Cardiac muscle cell (in vitro differentiated cells and primary cell): ENCODE measurements around the gene PPP3R1. TPM values are rescaled to one million over a fixed set of nuclear protein-coding genes. Genes with fewer than 3 reads are reported as not detected.

ENCODE experiments used
- DNase-seq, 2 donors: peaks; one replicate each; pipeline versions ENCODE4 v3.0.0 to v3.0.0-alpha.2; 2010 to 2017; ENCODE audit warnings: low read depth in 1 of 2, low spot score in 1 of 2
- H3K27ac ChIP-seq: fragments of 200-600 bp; sonication (generic); 2 replicates; pipeline ENCODE4 v1.5.1; 2016
- H3K27me3 ChIP-seq: fragments of 200-600 bp; sonication (generic); 2 replicates; pipeline ENCODE4 v1.6.0; 2016; ENCODE audit warnings: control low read depth
- H3K36me3 ChIP-seq: fragments of 200-600 bp; sonication (generic); 2 replicates; pipeline ENCODE4 v1.5.1; 2016; ENCODE audit warnings: control low read depth
- H3K4me1 ChIP-seq: fragments of 200-600 bp; sonication (generic); 2 replicates; pipeline ENCODE4 v1.8.1; 2017; ENCODE audit warnings: low read depth, mild to moderate bottlenecking, mixed run types
- H3K4me3 ChIP-seq: fragments of 200-600 bp; sonication (generic); 2 replicates; pipeline ENCODE4 v1.5.1; 2016; ENCODE audit warnings: mild to moderate bottlenecking
- H3K9me3 ChIP-seq: fragments of 200-600 bp; sonication (generic); 2 replicates; pipeline ENCODE4 v1.5.1; 2017; ENCODE audit warnings: low read depth, mild to moderate bottlenecking, control low read depth
- CTCF ChIP-seq: IDR thresholded peaks from 2 replicates; pipeline ENCODE4 v1.5.1; 2012; ENCODE audit warnings: low read depth, mild to moderate bottlenecking, low read length
- polyA plus RNA-seq: library from polyadenylated mRNA; unstranded; fragments of >200 nt; fragmentation: Nextera tagmentation; extraction: Ambion mirVana; gene quantifications from 2 replicates; pipeline ENCODE4 v1.2.1, GENCODE V29; 2016
- total RNA-seq: library from RNA; depleted of rRNA; stranded (reverse); fragments of >200 nt; gene quantifications from 2 replicates; pipeline ENCODE4 v1.2.3, GENCODE V29; 2016

The PPP3R1 gene
- total and polyA plus RNA-seq, 2 experiments from 2014 or later = 2.3 to 17.0 TPM

- Histone ChIP-seq H3K9me3 (no peaks in the 10 kb centered on the region), H3K27me3 (no peaks in the 10 kb centered on the region), H3K27ac (no peak overlapping the region), H3K4me3 (no peak overlapping the region), H3K36me3 (peaks cover 10% of the 10 kb centered on the region), H3K4me1 (no peaks in the 10 kb centered on the region)
- no peak for TF ChIP-seq CTCF
- no peak for DNase-seq
Observed at GRCh38 chr2:68134554-68134953, 117.8 kb downstream of the PPP3R1 start.

- TF ChIP-seq CTCF = no peak
- Histone ChIP-seq H3K9me3 (no peaks in the 10 kb centered on the region), H3K27ac (no peak overlapping the region), H3K36me3 (peaks cover 14% of the 10 kb centered on the region), H3K4me1 (no peaks in the 10 kb centered on the region), H3K27me3 (no peaks in the 10 kb centered on the region), H3K4me3 (no peak overlapping the region)
- DNase-seq = no peak
Observed at GRCh38 chr2:68134120-68134519, 118.2 kb downstream of the PPP3R1 start.

Other genes with a start within 250 kb of the PPP3R1 start
- 30.9 and 39.2 TPM in 2 replicates for gene C1D, start 189.5 kb downstream of the PPP3R1 start, total RNA-seq
- 61.3 and 63.5 TPM in 2 replicates for gene C1D, start 189.5 kb downstream of the PPP3R1 start, polyA plus RNA-seq
- 10.7 and 19.3 TPM in 2 replicates for gene PNO1, start 94.6 kb downstream of the PPP3R1 start, total RNA-seq
- gene PNO1, start 94.6 kb downstream of the PPP3R1 start, polyA plus RNA-seq = 18.5 and 22.6 TPM in 2 replicates
- gene CNRIP1, start 67.4 kb upstream of the PPP3R1 start, total RNA-seq = 6.9 and 8.8 TPM in 2 replicates
- gene CNRIP1, start 67.4 kb upstream of the PPP3R1 start, polyA plus RNA-seq = 9.3 and 14.3 TPM in 2 replicates
- gene PLEK, start 112.8 kb upstream of the PPP3R1 start, total RNA-seq = not detected in 2 replicates
- 0.21 TPM in 1 of 2 replicates, not detected in the other for gene PLEK, start 112.8 kb upstream of the PPP3R1 start, polyA plus RNA-seq
- gene FBXO48, start 214.8 kb upstream of the PPP3R1 start, total RNA-seq = 0.46 and 0.66 TPM in 2 replicates
- gene FBXO48, start 214.8 kb upstream of the PPP3R1 start, polyA plus RNA-seq = 0.50 and 1.3 TPM in 2 replicates
- 4.3 and 5.9 TPM in 2 replicates for gene APLF, start 215.1 kb upstream of the PPP3R1 start, total RNA-seq
- 3.1 and 5.3 TPM in 2 replicates for gene APLF, start 215.1 kb upstream of the PPP3R1 start, polyA plus RNA-seq